Thyroid gland (tissue), 4 donors: ENCODE results near the gene PAPOLG. TPM values are rescaled to one million over a fixed set of nuclear protein-coding genes. Genes with fewer than 3 reads are reported as not detected.
A peak's percentile ranks its signal among the peaks of the same experiment; 100 is the strongest.
"Not testable (repeated sequence)": the region's sequence is repeated elsewhere in the genome, so short reads cannot be mapped to it uniquely, and the experiment has no call there.

ENCODE experiments used
- DNase-seq, 2 donors: peaks; one replicate each; pipeline ENCODE4 v3.0.0-alpha.2; 2019
- H3K27ac ChIP-seq, 3 donors: fragments of 200-600 bp; sonication (generic); 1 replicate in 2 of 3; 2 replicates in 1 of 3; pipeline ENCODE4 v1.5.1; 2016 to 2019; ENCODE audit warnings: mild to moderate bottlenecking in 1 of 3, moderate library complexity in 1 of 3
- H3K27me3 ChIP-seq: fragments of 200-600 bp; sonication (generic); one replicate; pipeline ENCODE4 v1.5.1; 2019
- H3K36me3 ChIP-seq, 2 donors: fragments of 200-600 bp; sonication (generic); one replicate each; pipeline ENCODE4 v1.5.1; 2016 to 2019
- H3K4me1 ChIP-seq, 2 donors: fragments of 200-600 bp; sonication (generic); one replicate each; pipeline ENCODE4 v1.5.1; 2017 to 2019
- H3K4me3 ChIP-seq, 3 donors: fragments of 200-600 bp; sonication (generic); replicated peaks in 1 of 3; 1 replicate in 2 of 3; 2 replicates in 1 of 3; pipeline ENCODE4 v1.5.1; 2016; ENCODE audit warnings: mild to moderate bottlenecking in 1 of 3
- H3K9me3 ChIP-seq: fragments of 200-600 bp; sonication (generic); one replicate; pipeline ENCODE4 v1.5.1; 2017
- POLR2A ChIP-seq, 2 donors: fragments of 450-650 bp; IDR thresholded peaks; one replicate each; pipeline ENCODE4 v1.6.1; 2017; ENCODE audit warnings: antibody characterized with exemption in 2 of 2, mild to moderate bottlenecking in 2 of 2, moderate library complexity in 1 of 2
- WGBS, 2 donors: methylation state at CpG; one replicate each; pipeline ENCODE4 v1.1.5; 2017; 5-methylcytosine and 5-hydroxymethylcytosine counted together
- intact Hi-C: fragments of 100-400 bp; cut with DNase I; formaldehyde crosslinking; loops from one replicate; pipeline ENCODE4 v1.15.1; 2023
- total RNA-seq, 4 donors: library from RNA; depleted of rRNA; stranded (reverse); fragments of >200 nt; gene quantifications; one replicate each; pipeline ENCODE4 v1.2.3, GENCODE V29; 2016
- TF ChIP-seq, protein P1 (sequence below), 6 experiments: fragments of 200-600 bp in 3 of 6; fragments of 450-650 bp in 3 of 6; sonication (generic) in 3 of 6; IDR thresholded peaks; one replicate each; pipeline ENCODE4 v1.5.1; 2016 to 2019; ENCODE audit warnings: antibody characterized with exemption in 6 of 6, mild to moderate bottlenecking in 2 of 6, inconsistent platforms in 1 of 6, moderate library complexity in 1 of 6

PAPOLG gene
- total RNA-seq, 4 donors from 2014 or later, result 37.4 to 63.2 (median 41.4) TPM

GRCh38 chr2:60811491-60812375 lies 55.7 kb downstream of the PAPOLG start:
- H3K27ac ChIP-seq, result peak overlapping the region; percentile 38 to 86 (median 68)
- intact Hi-C loops, result no loop called here
- peaks cover 15 to 21% of the 10 kb centered on the region in 2 donors for H3K4me1 ChIP-seq
- no peaks in the 10 kb centered on the region for H3K36me3 ChIP-seq
- no peak overlapping the region for H3K4me3 ChIP-seq
- TF ChIP-seq POLR2A (IDR thresholded peaks at IDR 0.05), result no peak
- TF ChIP-seq, protein P1, sequence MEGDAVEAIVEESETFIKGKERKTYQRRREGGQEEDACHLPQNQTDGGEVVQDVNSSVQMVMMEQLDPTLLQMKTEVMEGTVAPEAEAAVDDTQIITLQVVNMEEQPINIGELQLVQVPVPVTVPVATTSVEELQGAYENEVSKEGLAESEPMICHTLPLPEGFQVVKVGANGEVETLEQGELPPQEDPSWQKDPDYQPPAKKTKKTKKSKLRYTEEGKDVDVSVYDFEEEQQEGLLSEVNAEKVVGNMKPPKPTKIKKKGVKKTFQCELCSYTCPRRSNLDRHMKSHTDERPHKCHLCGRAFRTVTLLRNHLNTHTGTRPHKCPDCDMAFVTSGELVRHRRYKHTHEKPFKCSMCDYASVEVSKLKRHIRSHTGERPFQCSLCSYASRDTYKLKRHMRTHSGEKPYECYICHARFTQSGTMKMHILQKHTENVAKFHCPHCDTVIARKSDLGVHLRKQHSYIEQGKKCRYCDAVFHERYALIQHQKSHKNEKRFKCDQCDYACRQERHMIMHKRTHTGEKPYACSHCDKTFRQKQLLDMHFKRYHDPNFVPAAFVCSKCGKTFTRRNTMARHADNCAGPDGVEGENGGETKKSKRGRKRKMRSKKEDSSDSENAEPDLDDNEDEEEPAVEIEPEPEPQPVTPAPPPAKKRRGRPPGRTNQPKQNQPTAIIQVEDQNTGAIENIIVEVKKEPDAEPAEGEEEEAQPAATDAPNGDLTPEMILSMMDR (IDR thresholded peaks at IDR 0.05), result no peak
- WGBS, 2 donors, result 58 to 69% methylated on average over 14 of the region's 14 CpGs
- H3K27me3 ChIP-seq, result no peaks in the 10 kb centered on the region
- H3K9me3 ChIP-seq, result no peaks in the 10 kb centered on the region
- peak; percentile 68 to 69 for DNase-seq

DNA sequence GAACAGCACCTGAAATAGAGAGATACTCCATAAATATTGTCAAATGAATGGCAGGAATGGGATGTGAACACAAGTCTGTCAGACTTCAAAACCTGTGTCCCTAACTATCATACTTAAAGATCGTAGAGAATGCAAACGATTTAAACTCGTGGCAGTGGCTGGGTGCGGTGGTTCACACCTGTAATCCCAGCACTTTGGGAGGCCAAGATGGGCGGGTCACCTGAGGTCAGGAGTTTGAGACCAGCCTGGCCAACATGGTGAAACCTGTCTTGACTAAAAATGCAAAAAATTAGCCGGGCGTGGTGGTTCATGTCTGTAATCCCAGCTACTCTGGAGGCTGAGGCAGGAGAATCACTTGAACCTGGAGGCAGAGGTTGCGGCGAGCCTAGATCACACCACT lies 61.1 kb downstream of the PAPOLG start:
- H3K4me1 ChIP-seq, DNase-seq, H3K9me3 ChIP-seq, H3K36me3 ChIP-seq, H3K27ac ChIP-seq, H3K4me3 ChIP-seq, intact Hi-C loops, H3K27me3 ChIP-seq: not testable (repeated sequence)
- 93 to 95% methylated on average over 9 of the region's 9 CpGs for WGBS, 2 donors

GRCh38 chr2:60818272-60818671 lies 62.2 kb downstream of the PAPOLG start:
- Histone ChIP-seq H3K27me3 (no peaks in the 10 kb centered on the region), H3K4me1 (no peaks in the 10 kb centered on the region), H3K36me3 (no peaks in the 10 kb centered on the region), H3K9me3 (no peaks in the 10 kb centered on the region), H3K27ac (no peak overlapping the region), H3K4me3 (no peak overlapping the region)
- intact Hi-C loops, result no loop called here
- TF ChIP-seq POLR2A (IDR thresholded peaks at IDR 0.05), result no peak
- TF ChIP-seq, protein P1 (IDR thresholded peaks at IDR 0.05), result no peak
- no peak for DNase-seq
- 52 to 65% methylated on average over 4 of the region's 4 CpGs for WGBS, 2 donors

DNA sequence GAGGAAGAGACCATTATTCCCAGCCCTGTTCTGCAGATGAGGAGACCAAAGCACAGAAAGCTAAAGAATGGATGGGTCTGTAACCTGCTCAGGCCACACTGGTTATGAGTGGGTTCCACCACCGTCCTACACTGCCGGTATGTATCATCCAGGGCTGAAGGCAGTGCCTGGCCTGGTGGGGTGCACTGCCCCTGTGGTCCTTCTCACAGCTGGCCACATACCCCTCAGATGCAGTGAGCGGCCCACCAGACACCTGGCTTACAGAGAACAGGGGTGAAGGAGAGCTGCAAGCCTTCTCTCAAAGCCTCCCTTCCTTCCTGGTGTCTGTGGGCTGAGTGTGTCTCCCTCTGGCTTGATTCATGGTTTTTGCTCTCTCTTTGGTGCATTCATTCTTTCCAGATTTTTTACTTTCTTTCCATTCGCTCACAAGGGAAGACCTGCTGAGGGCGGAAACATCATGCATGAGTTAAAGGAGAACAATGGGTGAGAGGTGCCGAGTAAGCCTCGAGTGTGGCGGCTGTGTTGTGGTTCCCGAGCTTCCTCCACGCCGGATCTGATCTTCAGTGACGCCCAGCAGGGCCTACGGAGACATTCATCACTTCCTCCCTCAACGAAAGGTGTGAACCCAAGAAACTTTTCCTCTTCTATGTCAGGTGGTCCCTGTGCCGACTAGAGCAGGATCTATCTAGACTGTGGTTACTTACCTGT lies 63.2 kb downstream of the PAPOLG start:
- H3K4me3 ChIP-seq, result no peak overlapping the region
- DNase-seq, result peak in 1 of 2 donors; percentile 16
- intact Hi-C loops, result no loop called here
- H3K27ac ChIP-seq, result no peak overlapping the region
- TF ChIP-seq, protein P1 (IDR thresholded peaks at IDR 0.05), result no peak
- TF ChIP-seq POLR2A (IDR thresholded peaks at IDR 0.05), result no peak
- H3K4me1 ChIP-seq, result no peaks in the 10 kb centered on the region
- no peaks in the 10 kb centered on the region for H3K27me3 ChIP-seq
- no peaks in the 10 kb centered on the region for H3K9me3 ChIP-seq
- WGBS, 2 donors, result 83 to 90% methylated on average over 15 of the region's 15 CpGs
- no peaks in the 10 kb centered on the region for H3K36me3 ChIP-seq

DNA sequence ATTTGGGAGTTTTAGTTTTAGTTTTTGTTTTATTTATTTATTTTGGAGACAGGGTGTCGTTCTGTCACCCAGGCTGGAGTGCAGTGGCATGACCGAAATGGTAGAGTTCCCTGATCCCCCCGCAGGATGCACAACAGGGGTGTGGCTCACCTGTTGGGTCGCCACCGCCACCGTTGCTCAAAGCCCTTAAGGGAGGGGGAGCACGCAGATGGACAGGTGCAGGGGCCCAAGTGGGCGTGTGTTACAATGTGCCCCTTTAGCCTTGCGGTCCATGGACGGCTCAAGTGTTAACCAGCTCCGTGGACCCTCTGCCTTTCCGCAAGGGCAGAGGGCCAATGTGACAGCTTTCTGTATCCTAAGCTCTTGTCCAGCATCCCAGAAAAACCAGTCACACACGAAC lies 63.9 kb downstream of the PAPOLG start:
- Histone ChIP-seq H3K9me3 (no peaks in the 10 kb centered on the region), H3K4me3 (no peak overlapping the region), H3K27me3 (no peaks in the 10 kb centered on the region), H3K27ac (no peak overlapping the region), H3K4me1 (no peaks in the 10 kb centered on the region), H3K36me3 (no peaks in the 10 kb centered on the region)
- DNase-seq, result no peak
- intact Hi-C loops, result no loop called here
- TF ChIP-seq, protein P1 (IDR thresholded peaks at IDR 0.05), result no peak
- TF ChIP-seq POLR2A (IDR thresholded peaks at IDR 0.05), result no peak
- 89 to 92% methylated on average over 13 of the region's 13 CpGs for WGBS, 2 donors
